ENCODE data around the gene FNBP1L.

The FNBP1L gene

DNA sequence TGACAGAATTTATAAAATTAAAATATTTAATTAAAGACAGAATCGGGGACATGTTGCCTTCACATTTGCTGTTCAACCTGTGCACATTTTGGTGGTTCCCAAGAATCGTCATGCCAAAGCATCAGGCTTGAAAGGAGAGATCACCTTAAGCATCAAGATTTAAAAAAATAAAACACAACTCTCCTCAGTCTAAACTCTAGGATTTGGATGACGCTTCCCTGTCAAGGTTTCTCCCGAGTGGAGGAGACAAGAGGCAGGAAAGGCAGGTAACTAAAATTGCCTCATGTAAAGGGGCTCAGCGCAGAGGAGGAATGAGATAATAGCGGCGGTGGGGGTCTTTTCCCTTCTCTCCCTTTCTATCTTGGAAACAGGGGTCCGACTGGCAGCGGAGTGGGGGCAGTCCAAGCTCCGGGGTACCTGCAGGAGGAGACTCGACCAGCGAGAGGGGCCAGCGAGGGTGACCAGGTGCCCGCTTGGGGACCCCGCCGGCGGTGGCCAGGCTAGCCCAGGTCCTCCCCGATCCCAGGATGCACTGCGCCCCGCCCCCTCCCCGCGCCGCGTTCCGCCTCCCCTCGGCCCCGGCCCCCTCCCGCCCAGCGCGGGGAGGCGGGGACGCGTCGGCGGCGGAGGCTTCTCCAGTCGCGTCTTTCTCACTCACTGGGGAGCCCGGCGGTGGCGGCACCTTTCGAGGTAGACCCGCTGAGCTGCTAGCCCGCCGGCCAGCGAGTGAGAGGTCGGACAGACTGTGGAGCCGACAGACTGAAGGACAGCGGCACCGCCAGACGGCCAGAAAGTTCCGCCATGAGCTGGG is at the start of gene FNBP1L:
Gene FNBP1L (plus strand): TSS at position 638 of the 811 bp plus-strand sequence. CDS start 164 bp downstream, at position 802.
- DNase-seq = peak; percentile 66

DNA sequence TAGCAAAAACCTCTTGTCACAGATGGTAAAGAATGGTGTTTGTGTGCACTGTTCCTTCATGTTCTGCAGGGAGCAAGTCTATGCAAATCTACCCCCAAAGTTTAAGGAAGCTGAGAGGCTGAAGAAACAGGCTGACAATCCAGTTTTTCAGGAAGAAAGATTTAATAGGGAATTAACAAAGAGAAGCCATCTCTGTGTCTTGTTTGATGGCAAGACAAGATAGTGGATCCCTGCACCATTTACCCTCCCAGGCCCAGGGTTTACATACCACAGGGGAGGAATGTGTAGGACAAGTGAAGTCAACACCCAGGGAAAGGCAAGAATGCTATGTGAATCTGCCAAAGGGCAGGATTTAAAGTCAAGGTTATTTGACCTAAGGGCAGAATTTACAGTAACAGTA is 48.1 kb upstream of the FNBP1L start:
- no peak for DNase-seq

DNA sequence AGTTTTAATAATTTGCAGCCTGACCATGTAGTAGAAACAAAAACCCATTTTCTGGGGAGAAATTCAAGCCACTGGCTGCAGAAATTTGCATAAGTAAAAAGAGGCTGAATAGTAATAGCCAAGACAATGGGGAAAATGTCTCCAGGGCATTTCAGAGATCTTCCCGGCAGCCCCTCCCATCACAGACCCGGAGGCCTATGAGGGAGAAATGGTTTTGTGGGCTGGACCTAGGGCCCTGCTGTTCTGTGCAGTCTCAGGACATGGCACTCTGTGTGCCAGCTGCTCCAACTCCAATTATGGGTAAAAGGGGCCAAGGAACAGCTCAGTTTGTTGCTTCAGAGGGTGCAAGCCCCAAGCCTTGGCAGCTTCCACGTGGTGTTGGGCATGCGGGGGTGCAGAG is 39.7 kb upstream of the FNBP1L start:
- DNase-seq = no peak

DNA sequence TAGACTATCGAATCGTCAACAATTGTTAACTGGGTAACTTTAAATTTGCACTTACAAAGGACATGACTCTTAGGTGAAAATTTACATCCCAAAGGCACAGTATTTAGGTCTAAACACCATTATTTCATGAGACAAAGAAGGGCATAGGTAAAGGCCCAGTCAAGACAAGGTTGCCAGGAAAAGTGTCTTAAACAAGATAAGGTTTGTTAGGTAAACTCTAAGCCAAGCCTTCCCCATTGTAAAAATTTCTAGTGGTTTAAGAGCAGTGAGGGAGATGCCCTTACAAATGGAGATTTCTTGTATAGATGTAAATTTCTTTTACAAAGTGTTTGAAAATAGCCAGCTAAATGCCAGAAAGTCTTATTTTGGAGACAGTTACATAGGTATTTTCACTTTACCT is 36.9 kb upstream of the FNBP1L start:
- no peak for DNase-seq

DNA sequence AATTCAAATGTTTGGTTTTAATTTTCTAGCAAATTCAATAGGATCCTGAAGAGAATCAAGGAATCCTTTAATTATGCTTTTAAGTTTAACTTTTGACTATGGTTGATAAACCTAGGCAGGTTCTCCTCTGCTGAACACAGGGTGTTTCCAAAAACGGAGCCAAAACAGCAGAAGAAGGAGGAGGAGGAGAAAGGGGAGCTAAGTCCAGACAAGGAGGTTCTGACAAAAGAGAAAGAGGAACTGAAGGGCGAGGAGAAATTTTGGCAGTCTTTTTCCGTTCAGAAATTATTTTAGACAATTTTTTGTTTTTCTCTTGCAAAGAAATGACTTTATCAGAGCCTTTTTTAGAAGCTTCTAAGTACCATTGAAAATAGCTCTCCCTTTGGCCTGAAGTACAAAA is 33.2 kb upstream of the FNBP1L start:
- DNase-seq = no peak

DNA sequence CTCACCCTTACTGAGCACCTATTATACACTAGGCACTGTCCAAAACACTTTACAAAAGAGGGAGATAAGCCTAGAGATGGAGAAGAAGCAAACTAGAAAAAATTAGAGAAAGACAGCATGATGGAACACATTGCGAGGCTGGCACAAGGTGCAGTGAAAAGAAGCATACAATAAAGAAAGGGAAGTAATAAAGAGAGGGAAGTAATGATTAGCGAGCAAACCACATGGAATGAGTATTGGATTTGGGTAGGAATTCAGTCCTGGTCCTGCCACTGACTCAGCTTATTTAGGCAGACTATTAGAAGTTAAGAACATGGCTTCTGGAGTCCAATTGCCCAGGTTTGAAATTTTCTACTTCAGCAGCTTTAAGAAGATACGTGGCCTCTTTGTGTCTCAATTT is 32.6 kb upstream of the FNBP1L start:
- DNase-seq = no peak

DNA sequence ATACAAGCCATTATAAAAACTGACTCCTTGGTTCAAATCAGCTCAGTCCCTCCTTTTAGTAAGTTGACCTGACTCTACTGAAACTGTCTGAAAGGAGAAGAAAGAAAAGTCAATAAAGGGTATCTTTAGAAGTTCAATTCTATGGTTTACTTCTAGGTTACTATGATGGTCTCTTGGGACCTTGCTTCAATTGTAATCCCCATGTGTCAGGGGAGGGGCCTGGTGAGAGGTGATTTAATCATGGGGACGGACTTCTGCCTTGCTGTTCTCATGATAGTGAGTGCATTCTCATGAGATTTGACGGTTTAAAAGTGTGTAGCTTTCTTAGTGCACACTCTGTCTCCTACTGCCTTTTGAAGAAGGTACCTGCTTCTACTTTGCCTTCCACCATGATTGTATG is 31.7 kb upstream of the FNBP1L start:
- no peak for DNase-seq

DNA sequence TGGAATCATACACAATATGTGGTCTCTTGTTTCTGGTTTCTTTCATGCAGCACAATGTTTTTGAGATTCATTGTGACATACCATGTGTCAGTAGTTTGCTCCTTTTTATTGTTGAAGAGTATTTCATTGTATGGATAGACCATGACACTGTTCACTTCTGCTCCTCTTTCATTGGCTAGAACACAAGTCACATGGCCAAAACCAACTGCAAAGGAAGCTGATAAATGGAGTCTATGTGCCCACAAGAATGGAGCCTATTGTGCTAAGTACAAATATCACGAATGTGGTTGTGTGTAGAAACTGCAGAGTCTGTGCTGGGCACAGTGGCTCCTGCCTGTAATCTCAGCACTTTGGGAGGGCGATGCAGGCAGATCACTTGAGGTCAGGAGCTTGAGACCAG is 28.6 kb upstream of the FNBP1L start:
- no peak for DNase-seq

DNA sequence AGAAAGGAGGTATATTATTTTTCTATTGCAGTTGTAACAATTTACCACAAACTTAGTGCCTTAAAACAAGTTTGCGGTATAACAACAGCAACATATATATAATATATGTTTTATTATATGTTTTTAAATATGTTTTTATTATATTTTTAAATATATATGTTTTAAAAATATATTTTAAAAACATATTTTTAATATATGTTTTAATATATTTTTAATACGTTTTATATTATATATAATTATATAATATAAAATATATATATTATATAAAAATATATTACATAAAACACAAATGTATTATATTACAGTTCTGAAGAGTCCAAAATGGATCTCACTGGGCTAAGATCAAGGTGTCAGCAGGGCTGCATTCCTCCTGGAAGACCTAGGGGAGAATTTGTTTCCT is 27.5 kb upstream of the FNBP1L start:
- DNase-seq = no peak

DNA sequence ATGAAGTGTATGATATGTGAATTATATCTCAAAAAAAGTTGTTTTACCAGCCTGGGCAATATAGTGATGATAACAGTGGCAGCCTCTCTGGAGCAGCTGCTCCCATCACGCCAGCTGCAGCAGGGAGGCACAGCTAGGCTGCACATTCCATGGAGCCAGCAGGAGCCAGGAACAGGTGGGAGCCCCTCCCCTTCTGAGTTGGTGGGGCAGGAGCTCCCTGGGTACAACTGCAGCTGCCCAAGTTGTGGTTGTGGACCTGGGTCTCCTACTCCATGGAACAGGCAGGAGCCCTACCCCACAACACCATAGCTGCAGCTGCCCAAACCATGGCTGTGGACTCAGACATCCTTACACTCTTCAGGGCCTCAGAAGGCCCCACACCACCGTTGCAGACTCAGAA is 21.7 kb upstream of the FNBP1L start:
- no peak for DNase-seq

DNA sequence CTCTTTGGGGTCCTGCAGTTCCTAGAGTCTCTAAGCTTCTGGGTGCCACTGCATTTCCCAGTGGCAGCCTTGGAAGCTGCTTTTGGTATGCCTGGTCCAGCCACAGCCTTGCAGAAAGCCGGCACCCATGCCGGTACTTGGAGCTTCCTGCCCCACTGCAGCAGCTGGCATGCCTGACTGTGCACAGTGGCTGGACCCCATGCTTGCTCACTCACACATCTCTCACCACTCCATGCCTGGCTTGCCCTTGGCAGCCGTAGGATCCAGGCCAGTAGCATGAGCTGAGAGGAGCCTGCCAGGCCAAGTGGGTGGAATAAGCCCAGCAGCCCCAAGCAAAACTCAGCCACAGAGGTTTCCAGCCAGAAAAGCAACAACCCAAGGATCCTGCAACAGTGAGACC is 20.3 kb upstream of the FNBP1L start:
- DNase-seq = no peak

DNA sequence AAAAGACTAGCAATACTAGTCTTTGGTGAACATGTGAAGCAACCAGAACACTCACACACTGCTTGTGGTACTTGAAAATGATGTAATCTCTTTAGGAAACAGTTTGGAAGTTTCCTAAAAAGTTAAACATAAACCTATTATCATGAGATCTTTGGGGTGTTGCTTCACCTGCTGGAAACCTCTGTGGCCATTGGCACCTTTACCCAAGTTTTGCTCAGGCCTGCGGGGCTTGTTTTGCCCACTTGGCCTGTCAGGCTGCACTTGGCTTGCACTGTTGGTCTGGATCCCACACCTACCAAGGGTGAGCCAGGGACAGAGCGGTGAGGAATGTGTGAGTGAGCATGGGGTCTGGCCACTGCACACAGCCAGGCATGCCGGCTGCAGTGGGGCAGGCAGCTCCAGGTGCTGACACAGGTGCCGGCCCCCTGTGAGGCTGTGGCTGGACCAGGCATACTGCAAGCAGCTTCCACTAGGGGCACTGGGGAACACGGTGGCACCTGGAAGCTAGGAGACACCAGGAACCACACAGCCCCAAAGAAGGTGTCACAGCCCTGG is 14.4 kb upstream of the FNBP1L start:
- DNase-seq = no peak

DNA sequence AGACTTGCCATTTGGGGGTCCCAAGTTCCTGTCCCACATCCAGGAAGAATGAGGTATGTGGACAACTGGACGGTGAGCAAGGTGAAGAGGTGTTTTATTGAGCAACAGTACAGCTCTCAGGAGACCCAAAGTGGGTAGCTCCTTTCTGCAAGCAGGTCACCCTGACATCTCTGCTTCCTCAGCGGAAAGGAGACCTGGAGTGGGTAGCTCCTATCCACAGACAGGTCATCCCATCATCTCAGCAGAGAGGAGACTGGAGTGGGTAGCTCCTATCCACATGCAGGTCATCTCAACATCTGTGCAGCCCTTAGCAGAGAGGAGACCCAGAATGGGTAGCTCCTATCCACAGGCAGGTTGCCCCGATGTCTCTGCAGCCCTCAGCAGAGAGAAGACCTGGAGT is 13.8 kb upstream of the FNBP1L start:
- DNase-seq = no peak

DNA sequence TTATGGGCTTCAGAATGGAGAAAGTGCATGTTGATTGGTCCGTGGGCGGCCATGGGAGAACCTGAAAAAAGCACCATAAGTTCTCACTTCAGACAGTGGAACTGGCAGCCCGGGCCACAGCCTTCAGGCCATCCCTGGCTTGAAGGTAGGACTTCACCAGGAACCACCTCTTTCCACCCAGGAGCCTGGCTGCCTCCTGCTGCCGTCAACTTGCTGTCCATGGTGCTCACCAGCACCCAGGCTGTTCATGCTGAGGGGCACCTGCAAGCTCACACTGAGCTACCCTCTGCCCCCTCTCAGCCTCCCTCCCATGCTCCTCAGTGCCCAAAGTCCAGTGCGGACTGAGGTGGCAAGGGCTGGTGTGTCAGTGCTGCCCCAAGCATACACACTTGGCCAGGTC is 12.9 kb upstream of the FNBP1L start:
- DNase-seq = no peak

DNA sequence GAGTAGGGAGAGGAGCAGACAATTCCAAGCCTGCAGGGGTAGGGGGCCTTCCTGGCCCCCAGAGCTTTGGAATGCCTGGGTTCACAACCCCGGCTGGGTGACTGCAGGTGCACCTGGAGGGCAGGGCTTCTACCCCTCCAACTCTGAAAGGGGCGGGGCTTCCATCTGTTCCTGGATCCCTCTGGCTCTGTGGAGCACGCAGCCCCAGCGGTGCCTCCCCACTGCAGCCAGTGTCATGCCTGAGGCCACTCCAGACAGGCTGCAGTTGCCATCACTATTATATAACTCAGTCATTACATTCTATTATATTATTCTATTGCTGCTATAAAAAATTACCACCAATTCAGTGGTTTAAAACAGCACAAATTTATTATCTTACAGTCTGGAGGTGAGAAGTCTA is 12.5 kb upstream of the FNBP1L start:
- DNase-seq = no peak

DNA sequence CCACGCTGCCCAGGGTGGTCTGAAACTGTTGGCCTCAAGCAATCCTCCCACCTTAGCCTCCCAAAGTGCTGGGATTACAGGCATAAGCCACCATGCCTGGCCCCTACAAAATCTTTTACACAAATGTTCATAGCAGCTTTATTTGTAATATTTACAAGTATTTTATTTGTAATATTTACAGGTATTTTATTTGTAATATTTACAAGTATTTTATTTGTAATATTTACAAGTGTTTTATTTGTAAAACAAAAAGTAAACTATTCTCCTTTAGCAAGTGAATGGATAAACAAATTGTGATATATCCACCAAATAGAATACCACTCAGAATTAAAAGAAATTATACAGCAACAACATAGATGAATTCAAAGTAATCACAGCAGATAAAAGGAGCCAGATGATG is 11.4 kb upstream of the FNBP1L start:
- DNase-seq = no peak

DNA sequence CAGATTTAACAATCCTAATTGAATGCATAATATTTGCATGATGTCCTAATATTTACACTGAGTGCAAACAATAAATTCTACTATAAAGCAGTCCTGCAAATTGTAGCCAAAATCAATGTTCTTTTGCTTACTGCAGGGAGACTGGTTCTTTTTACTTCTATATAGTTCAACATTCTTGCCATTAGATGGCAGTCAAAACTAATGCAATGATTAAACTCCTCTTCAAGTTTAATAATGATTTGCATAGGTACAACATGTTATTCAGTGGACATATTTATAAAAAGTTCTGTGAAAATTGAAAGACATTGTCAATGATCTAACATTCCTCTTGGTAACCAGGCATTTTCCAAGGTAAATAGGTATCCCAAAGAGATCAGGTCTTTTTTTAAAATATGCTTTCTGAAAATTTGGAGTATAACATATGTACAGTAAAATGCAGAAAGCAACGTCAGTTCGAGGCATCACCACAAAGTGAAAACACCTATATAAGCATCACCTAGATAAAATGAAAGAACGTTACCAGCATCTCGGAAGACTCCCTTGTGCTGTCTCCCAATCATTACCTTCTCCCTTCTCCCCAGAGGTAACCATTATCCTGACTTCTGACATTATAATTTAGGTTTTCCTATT is 9.8 kb upstream of the FNBP1L start:
- DNase-seq = no peak

DNA sequence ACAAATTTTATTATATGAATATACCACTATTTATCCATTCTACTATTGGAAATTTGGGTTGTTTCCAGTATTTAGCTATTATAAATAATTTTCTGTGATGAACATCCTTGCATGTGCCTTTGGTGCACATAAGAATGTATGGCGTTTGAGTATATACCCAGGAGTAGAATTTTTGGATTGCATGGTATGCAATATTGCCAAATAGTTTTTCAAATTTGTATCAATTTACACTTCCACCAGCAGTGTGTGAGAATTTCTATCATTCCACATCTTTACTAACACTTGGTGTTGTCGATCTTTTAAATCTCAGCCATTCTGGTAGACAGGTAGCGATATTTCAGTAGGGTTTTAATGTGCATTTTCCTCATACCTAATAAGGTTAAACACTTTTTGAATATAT is 9.2 kb upstream of the FNBP1L start:
- no peak for DNase-seq

DNA sequence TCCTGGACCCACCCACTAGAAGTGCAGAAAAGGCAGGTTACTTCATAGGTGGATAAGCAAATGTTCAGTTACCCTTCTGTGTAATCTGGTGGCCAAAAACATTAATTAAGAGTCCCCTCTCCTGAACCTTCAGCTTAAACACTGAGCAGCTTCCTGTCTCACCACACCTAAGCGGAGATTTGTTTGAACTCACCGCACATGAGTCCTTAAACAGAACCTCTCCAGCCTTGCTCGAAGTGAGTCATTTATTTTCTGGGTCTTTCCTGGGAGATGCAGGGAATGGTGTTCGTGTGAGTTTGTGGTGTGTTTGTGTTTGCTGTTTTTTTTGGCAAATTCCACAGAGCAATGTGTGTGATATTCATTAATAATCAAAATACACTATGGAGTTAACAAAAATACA is 7.6 kb upstream of the FNBP1L start:
- DNase-seq = no peak

DNA sequence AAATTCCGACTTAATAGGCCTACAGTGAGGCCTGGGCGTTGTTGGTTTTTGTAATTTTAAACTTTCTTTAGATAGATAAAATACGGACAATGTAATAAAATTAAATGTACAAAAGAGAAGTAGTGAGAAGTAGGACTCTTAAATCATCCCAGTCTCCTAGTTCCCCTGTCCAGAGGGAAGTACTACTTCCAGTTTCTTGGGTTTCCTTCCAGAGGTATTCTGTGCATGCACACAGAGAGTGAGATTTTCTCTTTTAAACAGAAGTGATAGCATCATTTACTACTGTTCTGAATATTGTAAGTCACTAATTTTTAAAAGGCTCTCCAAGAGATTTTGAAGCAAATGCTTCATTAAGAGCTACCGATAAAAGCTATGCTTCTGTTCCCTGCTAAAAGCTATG is 7.2 kb upstream of the FNBP1L start:
- DNase-seq = no peak

DNA sequence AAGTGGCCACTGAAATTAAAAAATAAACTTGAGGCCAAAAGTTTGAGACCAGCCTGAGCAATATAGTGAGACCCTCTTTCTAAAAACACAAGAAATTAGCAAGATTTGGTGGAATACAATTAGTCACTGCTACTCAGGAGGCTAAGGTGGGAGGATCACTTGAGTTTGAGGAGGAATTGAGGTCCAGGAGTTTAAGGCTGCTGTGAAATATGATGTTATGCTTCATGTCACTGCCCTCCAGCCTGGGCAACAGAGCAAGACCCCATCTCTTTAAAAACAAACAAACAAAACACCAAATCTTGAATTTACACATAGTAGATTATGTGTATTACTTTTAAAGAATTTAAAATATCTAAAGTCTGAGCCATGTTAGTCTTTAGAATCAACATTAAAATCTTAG is 6.3 kb upstream of the FNBP1L start:
- DNase-seq = no peak

DNA sequence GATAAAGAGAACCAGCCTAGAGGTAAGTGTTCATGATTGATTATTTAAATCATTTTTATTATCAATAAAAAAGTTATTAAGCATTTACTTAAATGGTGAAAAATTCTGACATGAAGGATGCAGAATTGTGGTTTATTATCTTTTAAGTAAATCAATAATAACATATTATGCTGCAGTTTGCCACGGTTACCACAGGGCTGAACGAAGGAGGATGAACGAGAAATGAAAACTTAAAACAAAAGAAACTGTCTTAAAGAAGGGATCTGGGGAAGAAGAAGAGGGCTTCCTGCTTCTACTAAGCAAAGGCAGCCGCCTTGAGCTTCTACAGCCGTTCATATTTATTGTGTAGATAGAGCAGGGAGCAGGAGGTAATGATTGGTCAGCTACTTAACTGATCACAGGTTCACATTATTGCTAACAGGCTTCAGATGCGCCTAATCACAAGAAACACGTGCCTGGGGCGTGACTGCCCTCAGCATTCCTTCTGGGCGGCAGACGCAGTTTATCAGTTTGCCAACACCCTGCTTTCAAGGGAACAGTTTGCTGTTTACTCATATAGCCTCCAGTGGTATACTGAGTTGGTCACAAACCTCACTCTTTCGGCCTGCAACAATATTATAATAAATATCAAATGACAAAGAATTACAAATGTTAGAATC is 5.8 kb upstream of the FNBP1L start:
- peak; percentile 12 for DNase-seq

DNA sequence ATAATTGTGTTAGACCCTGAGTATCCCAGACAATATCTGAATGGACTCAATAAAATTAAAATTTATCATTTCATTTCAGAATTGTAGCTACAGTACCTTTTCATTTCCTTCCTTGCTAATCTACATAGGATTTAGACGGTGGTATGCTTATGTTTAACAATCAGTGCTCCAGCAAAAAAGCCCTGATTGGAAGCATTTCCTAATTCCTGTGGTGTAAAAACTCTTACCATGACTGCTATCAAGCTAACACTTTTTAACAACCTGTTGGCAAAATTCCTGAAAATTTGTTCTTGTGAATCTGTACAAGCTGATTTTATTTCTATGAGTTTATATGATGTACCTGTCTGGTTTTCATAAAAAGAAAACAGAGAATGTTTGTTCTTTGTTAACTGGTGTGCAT is 5.2 kb upstream of the FNBP1L start:
- DNase-seq = no peak

DNA sequence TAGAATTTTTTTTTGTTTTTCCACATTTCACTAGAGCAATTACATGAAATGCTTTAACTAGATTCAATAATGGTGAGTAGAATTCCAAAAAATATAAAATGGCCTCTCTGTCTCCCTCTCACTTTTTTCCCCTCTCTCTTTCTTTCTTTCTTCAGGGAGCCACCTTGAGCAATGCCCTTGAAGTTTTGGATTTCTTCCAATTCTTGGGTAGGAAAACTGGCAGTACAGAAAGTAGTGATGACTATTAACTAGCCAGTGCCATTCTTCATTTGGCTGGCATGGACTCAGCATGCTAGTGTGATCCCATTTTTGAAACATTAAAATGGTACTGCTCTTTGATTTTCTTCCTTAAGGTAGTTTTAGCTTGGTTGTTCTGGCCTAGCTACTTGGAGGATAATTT is 4.5 kb upstream of the FNBP1L start:
- DNase-seq = no peak
